Adipocyte (in vitro differentiated cells): ENCODE measurements around the gene CPSF3.

ENCODE experiments used
- DNase-seq: peaks from one replicate; pipeline ENCODE4 v3.0.0-alpha.2; 2015; ENCODE audit warnings: low read depth
- H3K27me3 ChIP-seq: replicated peaks from 2 replicates; pipeline ENCODE4 v1.7.0; 2013; ENCODE audit warnings: mild to moderate bottlenecking, low read length, moderate library complexity; ENCODE audit not compliant: control insufficient read depth, insufficient read depth
- H3K36me3 ChIP-seq: 2 replicates; pipeline ENCODE4 v1.7.0; 2013; ENCODE audit warnings: low read length, mild to moderate bottlenecking, moderate library complexity; ENCODE audit not compliant: control insufficient read depth, insufficient read depth, severe bottlenecking
- H3K4me1 ChIP-seq: 2 replicates; pipeline ENCODE4 v1.7.0; 2013; ENCODE audit warnings: mild to moderate bottlenecking, low read length, moderate library complexity; ENCODE audit not compliant: control insufficient read depth, insufficient read depth
- H3K4me3 ChIP-seq: 2 replicates; pipeline ENCODE4 v1.7.0; 2013; ENCODE audit warnings: mild to moderate bottlenecking, low read length, moderate library complexity
- H3K9ac ChIP-seq: 2 replicates; pipeline ENCODE4 v1.7.0; 2013; ENCODE audit warnings: mild to moderate bottlenecking, low read length, moderate library complexity
- H3K9me3 ChIP-seq: 2 replicates; pipeline ENCODE4 v1.7.0; 2013; ENCODE audit warnings: mild to moderate bottlenecking, low read length, moderate library complexity; ENCODE audit not compliant: control insufficient read depth

Gene CPSF3

DNA sequence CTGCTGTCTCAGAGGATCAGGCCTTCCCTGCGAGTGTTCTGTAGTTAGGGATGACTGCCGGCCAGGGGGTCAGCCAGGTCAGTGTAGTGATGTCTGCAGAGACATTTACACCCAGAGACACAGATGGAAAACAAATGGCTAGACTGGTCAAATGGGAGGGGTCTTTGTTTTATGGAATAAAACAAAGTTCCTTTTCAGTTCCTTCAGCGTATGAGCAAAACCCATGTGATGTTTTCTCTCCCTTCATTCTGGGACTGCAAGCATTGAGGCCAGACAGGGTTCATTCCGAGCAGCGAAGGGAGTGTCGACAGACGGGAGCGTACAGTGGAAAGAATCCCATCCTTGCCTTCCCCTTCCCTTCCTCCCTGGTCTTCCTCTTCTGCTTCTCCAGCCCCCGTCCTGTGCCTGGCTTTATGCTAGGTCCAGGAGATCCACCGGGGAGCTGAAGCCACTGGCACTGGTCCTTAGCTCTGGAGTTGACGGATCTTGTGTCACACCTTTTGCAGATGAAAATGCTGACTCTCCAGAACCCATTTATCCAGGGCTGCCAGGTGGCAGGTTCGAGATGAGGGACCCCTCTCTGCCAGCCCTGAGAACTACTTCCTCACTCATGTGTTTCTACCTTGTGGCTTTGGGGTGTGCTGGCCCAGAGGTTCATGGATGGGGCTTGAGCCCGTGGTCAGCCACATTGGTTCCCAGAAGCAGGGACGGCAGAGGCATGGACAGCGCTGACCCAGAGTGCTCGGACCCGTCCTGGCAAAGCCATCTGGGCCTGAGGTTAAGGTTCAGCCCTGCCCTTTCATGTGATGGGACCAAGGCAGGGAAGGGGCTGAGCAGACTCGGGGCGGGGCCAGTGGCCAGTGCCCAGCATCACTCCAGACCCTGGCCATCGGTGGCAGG, 24.3 kb upstream of the CPSF3 start:
- Histone ChIP-seq H3K4me3 (no peak overlapping the region), H3K4me1 (peaks cover 22% of the 10 kb centered on the region), H3K27me3 (no peaks in the 10 kb centered on the region), H3K9me3 (no peaks in the 10 kb centered on the region), H3K36me3 (peaks cover 33% of the 10 kb centered on the region), H3K9ac (no peak overlapping the region)
- no peak for DNase-seq

DNA sequence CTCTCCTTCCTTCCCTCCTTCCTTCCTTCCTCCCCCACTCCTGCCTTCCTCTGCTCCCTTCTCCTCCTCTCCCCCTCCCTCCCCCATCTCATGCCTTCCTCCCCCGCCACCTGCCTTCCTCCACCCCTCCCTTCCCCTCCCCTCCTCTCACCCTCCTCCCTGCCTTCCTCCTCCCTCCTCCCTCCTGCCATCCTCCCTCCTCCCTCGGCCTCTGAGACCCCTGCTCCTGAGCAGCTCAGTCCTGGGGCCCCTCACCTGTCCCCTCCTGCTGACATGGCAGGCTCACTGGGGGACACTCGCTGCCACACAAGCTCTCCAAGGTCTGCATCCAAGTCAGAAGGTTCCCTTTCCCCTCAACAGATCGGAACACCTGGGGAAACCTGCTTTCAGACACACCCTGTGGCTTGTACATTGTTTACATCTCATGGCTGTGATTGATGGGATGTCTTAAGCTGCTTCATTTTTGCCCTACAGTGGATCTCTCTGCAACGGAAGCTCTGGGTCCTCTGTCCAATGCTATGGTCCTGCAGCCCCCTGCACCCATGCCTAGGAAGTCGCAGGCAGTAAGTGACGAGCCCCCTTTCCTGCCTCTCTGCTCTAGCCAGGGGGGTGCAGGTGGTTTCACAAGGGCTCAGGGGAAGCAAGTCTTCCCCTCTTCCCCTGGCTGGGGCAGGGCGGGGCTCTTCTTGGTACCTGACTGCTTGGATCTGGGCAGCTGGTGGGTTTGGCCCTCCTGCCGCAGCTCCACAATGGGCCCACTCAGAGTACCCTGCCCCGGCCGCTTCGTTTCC, 23.0 kb upstream of the CPSF3 start:
- no peak overlapping the region for H3K4me3 ChIP-seq
- H3K4me1 ChIP-seq, result peaks cover 35% of the 10 kb centered on the region
- peaks cover 26% of the 10 kb centered on the region for H3K36me3 ChIP-seq
- H3K27me3 ChIP-seq, result no peaks in the 10 kb centered on the region
- H3K9me3 ChIP-seq, result no peaks in the 10 kb centered on the region
- no peak for DNase-seq
- no peak overlapping the region for H3K9ac ChIP-seq

DNA sequence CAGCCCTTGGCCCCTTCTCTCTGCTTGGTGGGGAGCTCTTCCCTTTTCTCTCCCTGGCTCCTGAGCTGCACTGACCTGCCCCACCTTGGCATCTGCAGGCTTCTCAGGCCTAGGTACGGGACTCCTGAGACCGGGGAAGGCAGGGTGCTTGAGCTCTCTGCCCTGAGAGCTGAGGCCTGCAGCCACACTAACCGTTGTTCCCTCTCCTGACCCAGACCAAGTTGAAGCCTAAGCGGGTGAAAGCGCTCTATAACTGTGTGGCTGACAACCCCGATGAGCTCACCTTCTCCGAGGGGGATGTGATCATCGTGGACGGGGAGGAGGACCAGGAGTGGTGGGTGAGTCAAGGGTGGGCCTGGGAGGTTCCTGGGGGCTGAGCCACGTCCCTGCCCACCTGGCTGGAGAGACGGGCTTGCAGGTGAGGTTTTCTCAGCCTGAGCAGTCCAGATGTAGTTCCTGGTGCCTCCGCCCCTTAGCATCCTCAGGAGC, 22.4 kb upstream of the CPSF3 start:
- Histone ChIP-seq H3K27me3 (no peaks in the 10 kb centered on the region), H3K9me3 (no peaks in the 10 kb centered on the region), H3K36me3 (peaks cover 26% of the 10 kb centered on the region), H3K4me1 (peaks cover 40% of the 10 kb centered on the region), H3K9ac (no peak overlapping the region), H3K4me3 (no peak overlapping the region)
- DNase-seq, result no peak

DNA sequence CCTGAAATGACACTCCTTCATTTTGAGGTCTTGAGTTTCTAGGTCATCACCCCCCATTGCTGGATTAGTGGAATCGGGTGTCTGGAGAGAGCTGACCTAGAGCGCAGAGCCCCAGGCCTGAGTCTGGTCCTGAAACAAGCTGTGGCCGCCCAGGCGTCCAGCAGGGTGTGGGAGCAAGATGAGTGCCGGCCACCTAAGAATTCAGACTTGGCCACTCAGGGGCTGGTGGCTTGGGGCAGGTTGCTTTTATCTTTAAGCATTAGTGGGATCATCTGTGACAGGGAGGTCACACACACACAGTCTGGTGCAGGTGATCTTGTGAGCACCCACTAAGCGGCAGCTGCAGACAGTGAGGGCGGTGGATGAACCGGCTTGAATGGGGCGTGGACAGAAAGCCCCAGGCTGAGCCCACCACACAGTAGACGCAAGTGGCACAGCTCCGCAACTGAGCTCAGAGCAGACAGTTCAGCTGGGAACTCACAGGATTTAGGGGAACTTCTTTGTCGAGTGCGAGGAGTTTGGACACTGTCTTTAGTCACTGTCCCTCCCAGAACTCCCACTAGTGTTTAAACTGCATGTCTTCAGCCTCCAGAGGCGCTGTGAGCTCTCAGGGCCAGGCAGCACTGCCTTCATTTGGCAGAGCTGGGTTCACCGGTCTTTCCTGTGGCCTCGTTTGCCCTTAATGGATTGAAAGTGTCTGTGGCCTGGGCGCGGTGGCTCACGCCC, 21.6 kb upstream of the CPSF3 start:
- H3K36me3 ChIP-seq, result peaks cover 23% of the 10 kb centered on the region
- peaks cover 42% of the 10 kb centered on the region for H3K4me1 ChIP-seq
- no peaks in the 10 kb centered on the region for H3K9me3 ChIP-seq
- DNase-seq, result no peak
- no peaks in the 10 kb centered on the region for H3K27me3 ChIP-seq
- H3K9ac ChIP-seq, result no peak overlapping the region
- H3K4me3 ChIP-seq, result no peak overlapping the region

DNA sequence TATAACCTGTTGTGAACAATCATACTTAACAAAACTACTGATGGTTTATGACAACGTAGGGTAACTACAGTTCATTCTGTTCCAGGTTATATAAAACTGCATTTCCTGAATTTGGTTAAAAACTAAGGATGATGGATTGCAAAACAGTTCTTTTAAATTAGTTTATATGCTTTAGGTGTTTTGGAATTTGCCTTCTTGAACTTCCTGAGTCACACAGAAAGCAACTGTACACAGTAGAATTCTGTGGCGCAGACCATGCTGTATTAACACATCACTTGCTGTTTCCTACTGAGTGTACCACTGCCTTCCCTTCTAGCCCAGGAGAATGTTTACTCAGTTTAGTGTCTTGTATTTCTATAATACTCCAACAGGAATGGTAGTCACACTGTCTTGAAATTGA, 19.5 kb upstream of the CPSF3 start:
- Histone ChIP-seq H3K36me3 (peaks cover 36% of the 10 kb centered on the region), H3K4me1 (peaks cover 57% of the 10 kb centered on the region)

DNA sequence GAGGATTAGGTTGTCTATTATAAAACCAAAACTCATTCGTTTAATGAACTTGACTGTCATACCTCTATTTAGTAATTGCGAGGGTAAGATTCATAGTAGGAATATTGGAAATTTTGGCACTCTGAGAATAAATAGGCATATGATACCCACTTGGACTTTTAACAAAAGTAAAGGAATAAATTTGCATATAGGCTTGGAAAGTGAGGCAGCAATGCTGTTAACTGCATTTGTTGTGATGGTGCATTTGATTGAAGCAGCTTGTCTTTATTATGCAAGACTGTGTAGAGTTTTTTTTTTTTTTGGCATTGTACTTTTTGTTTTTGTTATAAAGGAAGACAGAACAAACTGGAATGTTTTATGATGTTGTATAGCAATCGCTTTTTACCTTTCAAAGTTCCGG, 19.0 kb upstream of the CPSF3 start:
- Histone ChIP-seq H3K36me3 (peaks cover 41% of the 10 kb centered on the region), H3K4me1 (peaks cover 51% of the 10 kb centered on the region), H3K4me3 (no peak overlapping the region), H3K9me3 (no peaks in the 10 kb centered on the region), H3K9ac (peak overlapping the region; percentile 35), H3K27me3 (no peaks in the 10 kb centered on the region)
- DNase-seq, result peak; percentile 34

More for the DNA sequence above, 19.5 kb upstream of the CPSF3 start:
- Histone ChIP-seq H3K4me3 (no peak overlapping the region), H3K9ac (peak overlapping the region; percentile 9), H3K27me3 (no peaks in the 10 kb centered on the region), H3K9me3 (no peaks in the 10 kb centered on the region)
- peak; percentile 74 for DNase-seq

DNA sequence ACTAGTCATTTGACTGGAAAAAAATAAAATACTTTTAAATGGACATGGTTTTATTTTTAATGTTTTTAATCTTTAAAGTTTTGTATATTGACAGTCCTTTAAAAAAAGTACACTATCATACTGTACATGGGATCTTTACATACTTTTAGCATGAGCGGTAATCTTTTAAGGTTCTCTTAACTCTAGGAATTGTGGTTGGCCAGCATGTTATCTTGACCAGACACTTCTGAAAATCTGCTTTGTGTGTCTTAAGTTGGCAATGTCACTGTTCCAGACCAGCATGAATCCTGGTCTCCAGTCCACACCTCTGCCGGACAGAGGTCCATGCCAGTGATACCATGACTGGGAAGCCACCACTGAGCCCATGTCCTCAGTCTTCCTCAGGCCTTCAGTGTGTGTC, 17.8 kb upstream of the CPSF3 start:
- peaks cover 48% of the 10 kb centered on the region for H3K36me3 ChIP-seq
- DNase-seq, result peak; percentile 26
- no peak overlapping the region for H3K9ac ChIP-seq
- no peak overlapping the region for H3K4me3 ChIP-seq
- no peaks in the 10 kb centered on the region for H3K27me3 ChIP-seq
- peaks cover 49% of the 10 kb centered on the region for H3K4me1 ChIP-seq
- H3K9me3 ChIP-seq, result no peaks in the 10 kb centered on the region

DNA sequence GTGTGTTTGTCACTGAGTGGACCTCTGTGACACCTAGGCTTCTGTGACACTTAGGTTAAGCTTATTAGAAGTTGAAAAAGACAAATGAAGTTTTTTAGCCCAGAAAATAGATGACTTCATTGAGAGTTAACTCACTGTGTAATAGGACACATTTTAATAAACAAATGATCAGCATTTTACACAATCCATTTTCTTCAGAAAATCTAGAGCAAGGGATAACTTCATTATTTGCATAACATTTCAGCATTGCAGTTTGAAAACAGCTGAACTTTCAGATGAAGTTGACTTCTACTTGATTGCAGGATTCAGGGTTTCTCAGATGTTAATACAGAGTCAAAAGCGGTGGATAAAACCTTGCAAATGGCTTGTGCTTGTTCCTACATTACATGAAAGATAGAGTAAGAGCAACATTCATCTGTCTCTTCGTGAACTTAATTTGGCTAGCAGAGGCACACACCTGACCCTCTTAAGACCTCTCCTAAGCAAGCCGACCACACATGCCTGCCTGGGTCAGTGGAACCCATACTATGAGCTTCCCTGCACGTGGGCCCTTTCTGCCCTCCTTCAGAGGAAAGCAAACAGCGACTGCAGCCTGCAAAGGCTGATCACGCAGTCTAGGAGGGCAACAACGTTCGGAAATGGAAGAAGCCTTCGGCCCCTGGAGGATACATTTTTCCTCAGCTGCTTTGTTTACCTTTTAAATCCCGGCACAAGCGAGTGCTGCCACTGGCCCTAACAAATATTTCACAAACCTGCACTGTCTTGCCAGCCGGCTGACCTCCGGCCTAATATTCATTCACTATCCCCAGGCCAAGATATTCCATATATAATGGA, 16.7 kb upstream of the CPSF3 start:
- Histone ChIP-seq H3K27me3 (no peaks in the 10 kb centered on the region), H3K36me3 (peaks cover 52% of the 10 kb centered on the region), H3K9ac (peak overlapping the region; percentile 82), H3K4me1 (peaks cover 49% of the 10 kb centered on the region), H3K9me3 (no peaks in the 10 kb centered on the region), H3K4me3 (peak overlapping the region; percentile 53)
- no peak for DNase-seq

DNA sequence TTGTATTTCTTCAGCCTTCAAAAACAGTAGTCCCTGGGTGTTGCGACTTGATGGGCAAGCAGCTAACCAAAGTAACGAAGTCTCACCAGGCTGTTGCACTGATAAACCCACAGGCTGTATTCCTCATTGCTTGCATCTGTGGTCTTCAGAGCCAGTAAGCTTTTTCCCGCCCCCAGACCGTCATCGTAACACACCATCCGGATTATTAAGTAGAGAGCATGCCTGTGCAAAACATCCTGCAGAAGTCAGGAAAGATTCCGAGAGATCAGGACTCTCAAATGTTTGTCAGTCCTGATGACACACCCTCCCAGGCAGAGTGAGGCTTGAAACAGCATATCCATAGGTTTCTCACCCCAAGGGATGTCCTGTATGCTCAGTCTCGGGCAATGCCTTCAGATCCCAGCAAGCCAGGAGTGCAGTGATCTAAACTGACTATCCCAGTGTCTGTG, 16.1 kb upstream of the CPSF3 start:
- Histone ChIP-seq H3K36me3 (peaks cover 55% of the 10 kb centered on the region), H3K9me3 (no peaks in the 10 kb centered on the region), H3K4me3 (no peak overlapping the region), H3K27me3 (no peaks in the 10 kb centered on the region), H3K4me1 (peaks cover 49% of the 10 kb centered on the region), H3K9ac (peak overlapping the region; percentile 82)
- DNase-seq, result no peak

DNA sequence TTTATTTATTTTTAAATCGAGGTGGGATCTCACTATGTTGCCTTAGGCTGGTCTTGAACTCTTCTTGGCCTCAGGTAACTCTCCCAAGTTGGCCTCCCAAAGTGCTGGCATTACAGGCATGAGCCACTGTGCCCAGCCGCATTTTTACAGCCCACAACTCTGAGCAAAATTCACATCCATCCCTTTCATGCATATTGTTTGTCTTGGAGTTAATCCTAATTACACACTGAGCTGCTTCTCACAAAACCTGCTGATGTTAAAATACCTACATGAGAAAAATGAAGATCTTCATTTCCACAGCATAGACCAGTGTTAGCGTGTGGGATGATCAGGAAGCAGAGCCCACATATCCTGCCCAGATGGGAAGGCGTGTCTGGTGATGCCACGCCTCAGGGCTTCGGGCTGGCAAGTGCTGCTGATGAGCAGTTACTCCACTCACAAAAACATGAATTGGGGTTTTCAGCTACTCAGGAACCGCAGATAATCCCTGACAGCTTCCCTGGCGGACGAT, 14.8 kb upstream of the CPSF3 start:
- no peaks in the 10 kb centered on the region for H3K27me3 ChIP-seq
- peaks cover 52% of the 10 kb centered on the region for H3K36me3 ChIP-seq
- H3K9me3 ChIP-seq, result no peaks in the 10 kb centered on the region
- peaks cover 42% of the 10 kb centered on the region for H3K4me1 ChIP-seq
- no peak overlapping the region for H3K4me3 ChIP-seq
- no peak for DNase-seq
- H3K9ac ChIP-seq, result no peak overlapping the region
